CD4-positive, alpha-beta T cell (primary cell): ENCODE measurements around the gene LYPD4. TPM values are rescaled to one million over a fixed set of nuclear protein-coding genes. Genes with fewer than 3 reads are reported as not detected.

ENCODE experiments used
- ATAC-seq: fragments of 200-7000 bp; cut with Tn5 transposase; one replicate; pipeline ENCODE4 v1.10.0; 2022; ENCODE audit warnings: mild to moderate bottlenecking; ENCODE audit not compliant: poor library complexity
- CTCF ChIA-PET: fragments of 350-600 bp; sonication (Branson Sonifier 250); formaldehyde crosslinking; loops from one replicate; lab custom pipeline; 2021; ENCODE audit warnings: antibody characterized with exemption, inconsistent platforms; lab: Charles Lee
- POLR2A ChIA-PET: fragments of 350-600 bp; sonication (Branson Sonifier 250); formaldehyde crosslinking; loops from one replicate; lab custom pipeline; 2021; ENCODE audit warnings: antibody characterized with exemption, inconsistent platforms; lab: Charles Lee
- DNase-seq, 14 experiments: peaks; one replicate each; pipeline ENCODE4 v3.0.0-alpha.2; 2013 to 2020; ENCODE audit warnings: mixed read lengths in 2 of 14
- H3K27ac ChIP-seq, 2 donors: one replicate each; pipeline versions ENCODE4 v1.5.1 to v1.7.0; 2013; ENCODE audit warnings: low read length in 2 of 2, low read depth in 1 of 2, mild to moderate bottlenecking in 1 of 2
- H3K27me3 ChIP-seq, 2 experiments: 1 replicate in 1 of 2; 2 replicates in 1 of 2; pipeline versions ENCODE4 v1.6.1 to v1.7.0; 2013; ENCODE audit warnings: low read length in 2 of 2, control low read depth in 1 of 2, mild to moderate bottlenecking in 1 of 2, moderate library complexity in 1 of 2; ENCODE audit not compliant: insufficient read depth in 2 of 2, control insufficient read depth in 1 of 2
- H3K36me3 ChIP-seq: one replicate; pipeline ENCODE4 v1.6.1; 2013; ENCODE audit warnings: low read length, control low read depth; ENCODE audit not compliant: insufficient read depth
- H3K4me1 ChIP-seq: one replicate; pipeline ENCODE4 v1.6.1; 2013; ENCODE audit warnings: low read length, control low read depth; ENCODE audit not compliant: insufficient read depth
- H3K4me3 ChIP-seq: one replicate; pipeline ENCODE4 v1.5.1; 2013; ENCODE audit warnings: mild to moderate bottlenecking, low read length, moderate library complexity
- H3K9me3 ChIP-seq, 2 experiments: 1 replicate in 1 of 2; 2 replicates in 1 of 2; pipeline versions ENCODE4 v1.6.1 to v1.7.0; 2013; ENCODE audit warnings: low read length in 2 of 2, mild to moderate bottlenecking in 2 of 2, control low read depth in 1 of 2, moderate library complexity in 1 of 2; ENCODE audit not compliant: control insufficient read depth in 1 of 2, insufficient read depth in 1 of 2
- H3K27ac Mint-ChIP-seq: one replicate; pipeline ENCODE4 v1.8.0; 2020; ENCODE audit warnings: mixed read lengths
- H3K27me3 Mint-ChIP-seq: one replicate; pipeline ENCODE4 v1.8.0; 2021; ENCODE audit warnings: mixed read lengths
- H3K36me3 Mint-ChIP-seq: one replicate; pipeline ENCODE4 v1.8.0; 2021; ENCODE audit warnings: low read depth, mixed read lengths
- H3K4me1 Mint-ChIP-seq: one replicate; pipeline ENCODE4 v1.8.0; 2021; ENCODE audit warnings: low read depth, mixed read lengths
- H3K4me3 Mint-ChIP-seq: one replicate; pipeline ENCODE4 v1.8.0; 2020; ENCODE audit warnings: mild to moderate bottlenecking, mixed read lengths
- H3K9me3 Mint-ChIP-seq: one replicate; pipeline ENCODE4 v1.8.0; 2020; ENCODE audit warnings: mixed read lengths
- CTCF ChIP-seq: fragments of 200-600 bp; IDR thresholded peaks from one replicate; pipeline ENCODE4 v1.8.0; 2022; ENCODE audit warnings: antibody characterized with exemption, mild to moderate bottlenecking
- intact Hi-C, 2 experiments: fragments of 100-400 bp; cut with DNase I in 1 of 2; cut with micrococcal nuclease in 1 of 2; formaldehyde crosslinking; loops; one replicate each; pipeline versions ENCODE4 v1.15.1 to v1.9.0; 2023 to 2025; cut with DNase I, micrococcal nuclease
- total RNA-seq, 174 experiments: library from RNA in 2 of 174; stranded (reverse) in 2 of 174; gene quantifications; one replicate each; pipeline ENCODE4 v1.2.3 and lab custom pipeline; 2021 to 2026

The LYPD4 gene
- total RNA-seq, 2 experiments from 2014 or later, result not detected

- H3K36me3 ChIP-seq, result no peaks in the 10 kb centered on the region
- Mint-ChIP-seq H3K9me3 (no peaks in the 10 kb centered on the region), H3K27me3 (peaks cover 6% of the 10 kb centered on the region), H3K27ac (no peak overlapping the region), H3K36me3 (no peaks in the 10 kb centered on the region), H3K4me3 (no peak overlapping the region), H3K4me1 (no peaks in the 10 kb centered on the region)
- POLR2A ChIA-PET, result interaction anchor here (1.2 kb wide), 1 partner anchor 13 kb away, joined by 3 read pairs; the partner anchor contains the start of gene RPS19
- TF ChIP-seq CTCF, result no peak
- no peak overlapping the region for H3K4me3 ChIP-seq
- peaks cover 0 to 10% of the 10 kb centered on the region in 2 experiments for H3K9me3 ChIP-seq
- H3K27ac ChIP-seq, result no peak overlapping the region
- CTCF ChIA-PET, result no interaction called here
- DNase-seq, result no peak
- intact Hi-C loops, result no loop called here
- no peaks in the 10 kb centered on the region for H3K27me3 ChIP-seq
- ATAC-seq, result no peak
- H3K4me1 ChIP-seq, result no peaks in the 10 kb centered on the region
Measured at GRCh38 chr19:41847351-41848105, 3.0 kb upstream of the LYPD4 start.

GRCh38 chr19:41845051-41845590 is 638 bp upstream of the LYPD4 start:
- DNase-seq (no peak), ATAC-seq (no peak)
- ChIA-PET CTCF (no interaction called here), POLR2A (no interaction called here)
- H3K27ac ChIP-seq, result no peak overlapping the region
- no peaks in the 10 kb centered on the region for H3K27me3 ChIP-seq
- TF ChIP-seq CTCF, result no peak
- Mint-ChIP-seq H3K27me3 (no peaks in the 10 kb centered on the region), H3K4me1 (no peaks in the 10 kb centered on the region), H3K27ac (no peak overlapping the region), H3K4me3 (no peak overlapping the region), H3K9me3 (no peaks in the 10 kb centered on the region), H3K36me3 (no peaks in the 10 kb centered on the region)
- H3K36me3 ChIP-seq, result no peaks in the 10 kb centered on the region
- H3K4me3 ChIP-seq, result no peak overlapping the region
- H3K4me1 ChIP-seq, result no peaks in the 10 kb centered on the region
- intact Hi-C loops, result no loop called here
- H3K9me3 ChIP-seq, result peaks cover 0 to 10% of the 10 kb centered on the region in 2 experiments

- H3K27ac ChIP-seq, result no peak within 1 kb of the TSS
- no peak within 1 kb of the TSS for H3K4me3 ChIP-seq
- intact Hi-C loops, result no loop called here
- H3K36me3 ChIP-seq, result no peaks in the 10 kb centered on the region
- H3K27me3 ChIP-seq, result no peaks in the 10 kb centered on the region
- H3K4me1 ChIP-seq, result no peaks in the 10 kb centered on the region
- no peak within 1 kb of the TSS for H3K4me3 Mint-ChIP-seq
- no peaks in the 10 kb centered on the region for H3K4me1 Mint-ChIP-seq
- H3K27ac Mint-ChIP-seq, result no peak within 1 kb of the TSS
- DNase-seq, result no peak
- H3K9me3 Mint-ChIP-seq, result no peaks in the 10 kb centered on the region
- POLR2A ChIA-PET, result no interaction called here
- H3K9me3 ChIP-seq, result peaks cover 0 to 10% of the 10 kb centered on the region in 2 experiments
- CTCF ChIA-PET, result no interaction called here
- no peaks in the 10 kb centered on the region for H3K27me3 Mint-ChIP-seq
- no peak for ATAC-seq
- TF ChIP-seq CTCF, result no peak
- H3K36me3 Mint-ChIP-seq, result no peaks in the 10 kb centered on the region
Measured at GRCh38 chr19:41845001-41845050, 343 bp upstream of the LYPD4 start, which contains the start of gene DMRTC2. TSS of gene DMRTC2 (plus strand) at chr19:41845042. CDS start at chr19:41847429, 2,387 bp downstream.
